GM21786 (cell line): ENCODE results near the gene DGKK.

ENCODE experiments used
- ATAC-seq: cut with Tn5 transposase; IDR thresholded peaks from one replicate; pipeline ENCODE4 v1.9.1; 2021; ENCODE audit not compliant: unreplicated experiment

Gene DGKK, protein sequence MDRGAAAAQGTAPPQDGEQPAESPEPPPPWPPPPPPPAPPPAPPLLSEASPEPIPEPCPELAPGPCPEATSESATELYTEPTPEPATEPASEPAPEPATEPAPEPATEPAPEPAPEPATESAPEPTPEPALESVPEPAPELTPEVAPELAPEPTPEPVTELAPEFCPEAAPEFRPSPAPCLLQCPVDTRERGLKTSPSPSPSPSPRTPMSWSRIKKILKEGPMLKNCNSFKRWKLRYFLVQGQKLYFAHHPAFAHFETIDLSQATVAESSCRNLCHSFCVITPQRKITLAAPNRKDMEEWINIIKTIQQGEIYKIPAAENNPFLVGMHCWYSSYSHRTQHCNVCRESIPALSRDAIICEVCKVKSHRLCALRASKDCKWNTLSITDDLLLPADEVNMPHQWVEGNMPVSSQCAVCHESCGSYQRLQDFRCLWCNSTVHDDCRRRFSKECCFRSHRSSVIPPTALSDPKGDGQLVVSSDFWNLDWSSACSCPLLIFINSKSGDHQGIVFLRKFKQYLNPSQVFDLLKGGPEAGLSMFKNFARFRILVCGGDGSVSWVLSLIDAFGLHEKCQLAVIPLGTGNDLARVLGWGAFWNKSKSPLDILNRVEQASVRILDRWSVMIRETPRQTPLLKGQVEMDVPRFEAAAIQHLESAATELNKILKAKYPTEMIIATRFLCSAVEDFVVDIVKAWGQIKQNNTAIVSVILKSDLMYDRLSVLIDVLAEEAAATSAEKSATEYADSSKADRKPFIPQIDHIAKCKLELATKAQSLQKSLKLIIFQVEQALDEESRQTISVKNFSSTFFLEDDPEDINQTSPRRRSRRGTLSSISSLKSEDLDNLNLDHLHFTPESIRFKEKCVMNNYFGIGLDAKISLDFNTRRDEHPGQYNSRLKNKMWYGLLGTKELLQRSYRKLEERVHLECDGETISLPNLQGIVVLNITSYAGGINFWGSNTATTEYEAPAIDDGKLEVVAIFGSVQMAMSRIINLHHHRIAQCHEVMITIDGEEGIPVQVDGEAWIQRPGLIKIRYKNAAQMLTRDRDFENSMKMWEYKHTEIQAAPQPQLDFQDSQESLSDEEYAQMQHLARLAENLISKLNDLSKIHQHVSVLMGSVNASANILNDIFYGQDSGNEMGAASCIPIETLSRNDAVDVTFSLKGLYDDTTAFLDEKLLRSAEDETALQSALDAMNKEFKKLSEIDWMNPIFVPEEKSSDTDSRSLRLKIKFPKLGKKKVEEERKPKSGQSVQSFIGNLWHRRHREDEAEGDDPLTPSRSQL

GRCh38 chrX:50470103-50471031, at the start of gene DGKK:
Gene DGKK (minus strand): TSS chrX:50470825. CDS start chrX:50470678, 147 bp downstream.
- ATAC-seq = no peak

GRCh38 chrX:50514811-50515210, 44.2 kb upstream of the DGKK start:
- no peak for ATAC-seq

DNA sequence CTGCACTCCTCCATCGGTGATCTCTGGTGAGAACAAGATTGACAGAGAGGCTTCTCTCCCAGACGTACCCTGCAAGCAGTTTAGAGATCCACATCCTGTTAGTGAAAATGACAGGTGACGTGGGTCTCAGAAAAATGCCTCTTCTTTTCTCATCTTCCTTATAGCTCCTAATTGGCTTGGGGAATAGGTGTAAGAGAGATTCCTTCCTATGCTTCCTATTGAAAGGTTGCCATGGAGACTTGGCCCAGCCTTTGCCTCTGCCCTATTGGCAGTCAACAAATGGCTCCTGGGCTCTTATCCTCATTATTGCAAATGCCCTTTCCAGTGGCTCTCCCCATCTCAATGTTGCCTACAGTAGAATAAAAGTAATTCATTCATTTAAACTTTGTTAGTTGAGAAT, 26.5 kb upstream of the DGKK start:
- no peak for ATAC-seq

GRCh38 chrX:50495616-50496015, 25.0 kb upstream of the DGKK start:
- ATAC-seq = no peak

DNA sequence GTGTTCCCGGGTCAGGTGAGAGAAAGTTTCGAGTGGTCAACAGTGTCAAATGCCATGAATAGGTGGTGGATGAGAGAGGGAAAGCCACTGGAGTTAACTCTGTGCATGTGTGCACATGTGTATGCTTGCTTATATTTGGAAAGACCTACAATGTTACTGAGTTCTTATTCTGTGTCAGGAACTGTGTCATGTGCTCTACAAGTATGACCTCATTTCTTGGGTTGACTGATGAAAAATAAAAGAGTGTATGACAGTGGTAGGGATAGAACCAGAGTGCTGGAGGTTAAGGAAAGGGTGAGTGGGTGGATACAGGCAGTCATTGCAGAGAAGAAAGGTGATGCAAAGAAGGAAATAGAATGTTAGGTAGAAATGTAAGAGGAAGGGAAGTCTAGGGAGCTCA, 22.1 kb upstream of the DGKK start:
- ATAC-seq = no peak

- ATAC-seq = no peak
Observed at GRCh38 chrX:50484662-50485061, 14.0 kb upstream of the DGKK start.

DNA sequence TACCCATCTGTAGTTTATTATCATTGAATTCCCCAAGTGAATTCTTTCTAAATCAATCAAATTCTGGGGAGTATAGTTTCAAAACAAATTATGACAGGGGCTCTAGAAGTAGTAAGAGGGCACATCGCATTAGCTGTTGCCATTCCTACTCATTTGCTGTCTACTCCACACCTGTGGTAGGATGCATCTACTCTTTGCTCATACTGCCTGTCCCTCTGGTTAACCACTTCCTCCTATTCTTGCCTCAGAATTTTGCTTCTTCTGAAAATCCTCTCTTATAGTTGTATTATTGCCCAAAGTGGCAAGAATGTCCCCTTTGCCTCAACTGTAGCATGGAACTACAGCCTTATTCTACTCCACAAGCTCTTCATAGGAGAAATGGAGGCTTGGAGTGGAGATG, 12.7 kb upstream of the DGKK start:
- no peak for ATAC-seq

- no peak for ATAC-seq
Observed at GRCh38 chrX:50475208-50475607, 4.6 kb upstream of the DGKK start.

DNA sequence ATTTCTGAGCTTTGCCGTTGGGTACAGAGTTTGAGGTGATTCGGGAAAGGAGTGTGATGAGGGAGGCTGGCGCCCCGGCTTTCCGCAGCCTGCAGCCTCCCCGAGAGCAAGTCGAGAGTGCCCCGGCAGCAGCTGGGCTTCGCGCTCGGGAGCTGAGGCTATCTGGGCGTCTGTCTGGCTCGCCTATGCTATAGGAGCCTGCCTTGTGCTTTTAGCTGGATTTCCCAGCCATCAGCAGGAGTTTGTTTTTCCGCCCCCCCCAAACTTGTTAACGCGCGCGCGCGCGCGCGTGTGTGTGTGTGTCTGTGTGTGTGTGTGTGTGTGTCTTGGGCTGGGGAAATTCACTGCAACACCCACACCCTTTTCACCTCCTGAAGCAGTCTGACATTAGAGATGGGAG, 765 bp upstream of the DGKK start:
- no peak for ATAC-seq

DNA sequence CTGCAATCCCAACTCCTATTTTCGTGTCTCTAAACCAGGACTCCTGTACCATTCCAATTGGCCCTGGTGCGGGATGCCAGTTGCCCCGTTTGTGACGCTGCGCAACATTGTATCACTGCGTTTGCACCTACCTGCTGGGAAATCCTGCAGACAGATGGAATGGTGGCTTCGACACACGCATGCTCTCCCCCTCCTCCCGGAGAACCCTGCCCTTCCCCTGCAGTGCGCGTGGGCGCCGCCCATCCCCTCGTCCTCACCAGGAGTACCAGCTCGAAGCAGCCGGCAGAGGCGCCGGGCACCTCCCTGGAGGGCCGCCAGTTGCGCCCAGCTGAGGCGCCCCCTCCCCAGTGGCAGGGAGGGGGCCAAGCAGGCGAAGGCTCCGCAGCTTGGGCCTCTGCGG, 1.4 kb downstream of the DGKK start:
- ATAC-seq = no peak

DNA sequence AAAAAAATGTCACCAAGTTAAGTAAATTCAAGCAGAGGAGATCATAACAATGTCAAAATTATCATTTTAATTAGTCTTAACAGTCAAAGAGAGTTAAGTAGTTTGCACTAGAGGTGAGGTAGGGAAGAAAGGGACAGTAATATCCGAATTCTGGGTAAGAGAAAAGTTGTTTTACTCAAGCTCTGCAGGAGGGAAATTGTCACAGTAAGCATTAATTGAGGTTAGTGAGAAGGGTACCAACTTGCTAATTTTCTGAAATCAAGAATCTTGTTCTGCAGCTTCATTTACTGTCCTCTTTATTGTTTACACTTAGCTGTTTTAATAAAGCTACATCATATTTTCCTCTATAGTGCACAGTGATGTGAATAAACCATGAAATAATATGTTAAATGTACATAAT, 11.0 kb downstream of the DGKK start:
- no peak for ATAC-seq

DNA sequence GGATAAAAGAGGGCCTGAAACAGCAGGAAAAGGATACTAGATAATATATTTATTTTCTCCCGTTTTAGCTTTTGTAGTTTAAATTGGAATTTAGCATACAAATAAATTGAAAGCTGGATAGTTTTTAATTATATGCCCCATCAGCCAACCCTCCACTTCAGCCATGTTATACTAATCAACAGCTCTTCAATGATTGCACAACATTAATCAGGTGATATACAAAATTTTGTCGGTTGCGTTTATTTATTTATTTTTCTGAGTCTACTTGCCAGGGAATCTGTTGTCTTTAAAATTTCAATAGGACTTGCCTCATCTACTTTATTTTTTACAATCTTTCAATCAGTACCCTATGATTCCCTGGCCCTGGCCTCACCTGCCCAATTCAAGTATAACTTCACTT, 12.1 kb downstream of the DGKK start:
- ATAC-seq = no peak

- no peak for ATAC-seq
Observed at GRCh38 chrX:50456712-50457484, 13.7 kb downstream of the DGKK start.

DNA sequence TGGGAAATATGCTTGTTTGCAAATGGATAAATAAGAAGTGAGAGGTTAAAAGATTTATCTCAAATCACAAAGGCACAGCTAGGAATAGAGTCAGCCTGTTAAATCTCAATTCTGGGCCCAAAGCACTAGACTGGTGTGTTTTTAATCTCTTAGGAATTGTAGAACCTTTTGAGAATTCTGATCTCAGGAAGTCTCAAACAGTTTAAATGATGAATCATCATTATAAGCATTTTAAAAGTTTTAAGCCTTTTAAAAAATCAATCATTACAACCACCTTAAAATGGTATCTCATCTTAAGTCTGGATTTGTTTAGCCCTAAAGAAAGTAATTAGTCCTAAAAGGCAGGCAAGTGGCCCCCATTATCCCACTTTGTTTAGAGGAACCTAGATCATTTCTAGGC, 17.8 kb downstream of the DGKK start:
- ATAC-seq = no peak

DNA sequence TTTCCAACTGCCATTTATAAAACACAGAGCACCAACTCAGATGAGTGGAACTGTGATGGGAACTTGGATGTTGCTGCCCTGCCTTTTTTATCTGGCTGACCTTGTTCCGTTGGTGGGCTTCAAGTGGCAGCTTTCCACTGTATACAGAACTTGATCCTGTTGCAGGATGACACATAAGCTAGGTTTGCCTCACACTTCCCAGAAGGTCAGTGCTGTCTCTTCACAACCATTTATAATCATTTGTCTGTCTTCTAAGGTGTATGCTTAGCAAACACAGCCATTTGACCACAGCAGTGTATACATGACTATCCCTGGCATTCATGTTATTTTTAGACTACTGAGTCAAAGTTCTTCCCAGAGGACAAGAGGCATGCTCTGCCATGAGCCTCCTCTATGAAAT, 20.3 kb downstream of the DGKK start:
- ATAC-seq = no peak

- ATAC-seq = no peak
Observed at GRCh38 chrX:50448565-50448964, 22.1 kb downstream of the DGKK start.

DNA sequence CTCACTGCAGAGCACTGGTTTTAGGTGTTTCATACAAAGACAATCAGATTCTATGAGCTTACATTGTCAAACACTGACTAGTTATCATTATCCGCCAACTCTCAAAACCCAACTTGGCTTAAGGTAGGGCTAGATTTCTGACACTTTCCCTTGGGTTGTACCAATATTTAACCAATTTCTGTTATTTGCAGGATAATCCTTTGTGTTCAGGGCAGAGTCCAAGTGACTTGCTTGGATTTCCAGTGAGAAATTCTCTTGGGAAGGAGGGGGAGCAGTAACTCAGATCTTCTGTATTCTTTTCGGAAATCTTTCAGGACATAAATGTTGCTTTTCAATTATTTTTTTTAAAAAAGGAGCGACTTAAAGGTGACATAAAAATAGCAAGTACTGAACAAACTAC, 23.1 kb downstream of the DGKK start:
- no peak for ATAC-seq

GRCh38 chrX:50442426-50443116, 28.1 kb downstream of the DGKK start:
- ATAC-seq = no peak

- ATAC-seq = no peak
Observed at GRCh38 chrX:50436797-50437196, 33.8 kb downstream of the DGKK start.
